Erythroblast (primary cell): ENCODE data around the gene FAM149A.

Experiments
- GATA1 ChIP-seq: IDR thresholded peaks from 2 replicates; pipeline ENCODE4 v1.6.1; 2011; ENCODE audit warnings: low read depth, mild to moderate bottlenecking, control low read depth, low read length, moderate library complexity
- POLR2A ChIP-seq: IDR thresholded peaks from 2 replicates; pipeline ENCODE4 v1.6.1; 2011; ENCODE audit warnings: mild to moderate bottlenecking, low read length

GRCh38 chr4:186078981-186079638 lies 25.4 kb upstream of the FAM149A start:
- TF ChIP-seq POLR2A: no peak
- no peak for TF ChIP-seq GATA1
